ENCODE data around the gene NFATC3.
"Not testable (repeated sequence)": the region's sequence is repeated elsewhere in the genome, so short reads cannot be mapped to it uniquely, and the experiment has no call there.

Gene NFATC3

DNA sequence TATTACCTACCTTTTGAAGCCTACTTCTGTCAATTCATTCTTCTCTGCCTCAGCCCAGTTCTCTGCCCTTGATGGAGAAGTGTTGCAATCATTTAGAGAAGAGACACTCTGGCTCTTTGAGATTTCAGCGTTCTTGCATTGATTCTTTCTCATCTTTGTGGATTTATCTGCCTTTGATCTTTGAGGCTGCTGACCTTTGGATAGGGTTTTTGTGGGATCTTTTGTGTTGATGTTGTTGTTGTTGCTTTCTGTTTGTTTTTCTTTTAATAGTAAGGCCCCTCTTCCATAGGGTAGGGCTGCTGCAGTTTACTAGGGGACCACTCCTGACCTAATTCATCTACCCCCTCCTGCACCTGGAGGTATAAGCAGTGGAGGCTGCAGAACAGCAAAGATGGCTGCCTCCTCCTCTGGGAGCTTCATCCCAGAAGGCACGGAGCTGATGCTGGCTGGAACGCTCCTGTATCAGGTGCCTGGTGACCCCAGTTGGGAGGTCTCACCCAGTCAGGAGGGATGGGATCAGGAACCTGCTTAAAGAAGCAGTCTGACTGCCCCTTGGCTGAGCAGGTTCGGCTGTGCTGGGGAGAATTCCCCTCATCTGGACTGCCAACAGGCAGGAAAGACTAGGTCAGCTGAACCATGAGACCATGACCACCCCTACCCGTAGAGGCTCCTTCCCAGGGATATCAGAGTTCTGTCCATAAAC is 28.0 kb downstream of the NFATC3 start:
- in situ Hi-C loops (cut with HindIII; ENCODE audit: low sequenced_read_pairs), result loop anchor here (25.0 kb wide), 1 partner anchor 99 kb away; no protein-coding TSS in a partner anchor

DNA sequence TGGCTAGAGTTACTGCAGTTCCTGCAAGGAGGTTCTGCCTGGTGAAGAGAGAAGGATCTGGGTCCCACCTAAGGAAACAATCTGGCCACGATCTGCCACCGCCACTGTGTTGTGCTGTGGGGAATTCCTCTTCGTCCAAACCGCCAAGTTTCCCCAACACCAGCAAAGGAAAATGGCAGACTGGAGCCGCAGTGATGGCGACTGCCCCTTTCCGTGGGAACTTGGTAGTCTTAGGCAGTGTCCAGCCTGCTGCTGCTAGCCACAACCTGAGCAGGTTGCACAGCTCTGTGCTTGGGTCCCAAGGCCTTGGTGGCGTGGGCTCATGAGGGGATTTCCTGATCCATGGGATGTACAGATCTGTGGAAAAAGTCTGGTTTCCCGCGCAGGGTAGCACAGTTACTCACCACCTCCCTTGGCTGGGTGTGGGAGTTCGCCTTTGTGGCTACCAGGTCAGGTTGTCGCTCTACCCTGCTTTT is 28.6 kb downstream of the NFATC3 start:
- in situ Hi-C loops (cut with HindIII; ENCODE audit: low sequenced_read_pairs), result loop anchor here (25.0 kb wide), 1 partner anchor 98 kb away; no protein-coding TSS in a partner anchor

DNA sequence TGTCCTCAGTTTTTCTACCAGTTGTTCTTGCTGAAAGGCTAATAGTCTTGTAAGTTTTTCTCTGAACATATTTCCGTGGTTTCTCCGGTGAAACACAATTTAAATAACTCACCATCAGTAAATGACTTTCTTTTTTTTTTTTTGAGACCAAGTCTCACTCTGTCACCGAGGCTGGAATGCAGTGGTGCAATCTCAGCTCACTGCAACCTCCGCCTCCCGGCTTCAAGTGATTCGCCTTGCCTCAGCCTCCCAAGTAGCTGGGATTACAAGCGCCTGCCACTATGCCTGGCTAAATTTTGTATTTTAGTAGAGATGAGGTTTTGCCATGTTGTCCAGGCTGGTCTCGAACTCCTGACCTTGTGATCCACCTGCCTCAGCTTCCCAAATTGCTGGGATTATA is 29.8 kb downstream of the NFATC3 start:
- in situ Hi-C loops (cut with HindIII; ENCODE audit: low sequenced_read_pairs), result loop anchor here (25.0 kb wide), 1 partner anchor 97 kb away; no protein-coding TSS in a partner anchor

DNA sequence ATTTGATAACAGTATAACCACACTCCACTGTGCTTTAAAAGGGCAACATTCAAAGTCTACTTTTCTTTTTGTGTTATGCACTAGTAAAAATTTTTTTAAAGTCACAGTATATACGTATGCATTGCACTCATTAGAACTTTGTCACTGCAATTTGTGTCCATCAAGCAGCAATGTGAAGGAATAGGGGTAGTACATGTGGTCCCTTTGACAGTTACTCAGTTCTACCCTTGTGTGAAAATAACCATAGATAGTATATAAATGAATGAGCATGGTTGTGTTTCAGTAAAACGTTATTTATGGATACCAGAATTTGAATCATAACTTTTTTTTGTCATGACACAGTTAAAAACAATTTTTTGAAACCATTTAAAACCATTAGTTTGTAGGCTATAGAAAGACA is 30.7 kb downstream of the NFATC3 start:
- in situ Hi-C loops (cut with HindIII; ENCODE audit: low sequenced_read_pairs), result loop anchor here (25.0 kb wide), 1 partner anchor 96 kb away; no protein-coding TSS in a partner anchor

DNA sequence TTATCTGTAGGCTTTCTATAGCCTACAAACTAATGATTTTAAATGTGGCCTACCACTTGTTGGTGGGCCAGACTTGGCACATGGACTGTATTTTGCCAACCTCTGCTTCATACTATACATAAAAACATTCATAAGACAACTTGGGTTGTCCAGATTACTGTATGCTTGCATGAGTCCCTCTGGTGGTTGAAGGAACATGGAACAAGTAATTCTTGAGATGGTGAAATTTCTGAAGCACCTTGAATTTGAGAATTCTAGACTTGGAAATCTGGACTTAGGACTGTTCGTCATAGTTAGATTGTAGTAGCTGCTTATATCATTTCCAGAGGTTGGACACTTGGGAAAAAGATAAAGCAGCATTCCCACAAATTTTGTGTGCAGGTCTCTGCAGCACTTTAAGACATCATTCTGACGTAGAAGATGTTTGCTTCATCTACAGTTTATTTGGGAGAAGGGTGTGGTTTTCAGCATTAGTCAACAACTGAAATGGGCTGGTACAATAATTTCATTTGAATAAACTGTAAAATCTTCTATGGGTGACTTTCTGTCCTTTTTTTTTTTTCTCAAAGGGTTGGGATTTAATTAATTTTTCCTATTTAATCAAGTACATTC is 31.2 kb downstream of the NFATC3 start:
- in situ Hi-C loops (cut with HindIII; ENCODE audit: low sequenced_read_pairs), result loop anchor here (25.0 kb wide), 1 partner anchor 96 kb away; no protein-coding TSS in a partner anchor

DNA sequence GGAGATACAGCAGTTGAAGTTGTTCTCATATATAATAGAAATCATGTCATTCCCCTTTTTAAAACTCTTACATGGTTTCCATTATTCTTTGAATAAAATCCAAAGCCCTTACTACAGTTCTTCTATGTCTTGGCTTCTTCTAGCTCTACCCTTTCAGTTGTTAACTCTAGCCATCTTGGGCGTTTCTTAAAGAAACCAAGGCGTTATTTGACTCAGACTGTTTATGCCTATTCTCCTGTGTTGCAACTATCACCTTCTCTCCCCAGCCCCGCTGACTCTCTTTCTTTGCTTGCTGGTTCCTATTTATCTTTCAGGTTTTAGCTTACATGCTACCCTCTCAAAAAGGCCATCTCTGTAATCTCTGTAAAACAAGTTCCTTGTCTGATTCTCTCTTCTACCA is 32.7 kb downstream of the NFATC3 start:
- in situ Hi-C loops (cut with HindIII; ENCODE audit: low sequenced_read_pairs), result loop anchor here (25.0 kb wide), 1 partner anchor 94 kb away; no protein-coding TSS in a partner anchor

DNA sequence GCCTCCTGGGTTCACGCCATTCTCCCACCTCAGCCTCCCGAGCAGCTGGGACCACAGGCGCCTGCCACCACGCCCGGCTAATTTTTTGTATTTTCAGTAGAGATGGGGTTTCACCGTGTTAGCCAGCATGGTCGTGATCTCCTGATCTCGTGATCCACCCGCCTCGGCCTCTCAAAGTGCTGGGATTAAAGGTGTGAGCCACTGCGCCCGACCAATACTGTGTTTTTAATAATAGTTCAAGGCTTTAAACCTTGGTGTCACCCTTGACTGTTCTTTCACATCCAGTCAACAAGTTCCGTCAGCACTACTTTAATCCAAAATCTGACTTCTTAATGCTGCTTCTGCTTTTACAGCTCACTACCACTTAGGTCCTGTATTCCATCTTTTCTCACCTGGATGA is 33.8 kb downstream of the NFATC3 start:
- in situ Hi-C loops (cut with HindIII; ENCODE audit: low sequenced_read_pairs), result loop anchor here (25.0 kb wide), 1 partner anchor 93 kb away; no protein-coding TSS in a partner anchor

DNA sequence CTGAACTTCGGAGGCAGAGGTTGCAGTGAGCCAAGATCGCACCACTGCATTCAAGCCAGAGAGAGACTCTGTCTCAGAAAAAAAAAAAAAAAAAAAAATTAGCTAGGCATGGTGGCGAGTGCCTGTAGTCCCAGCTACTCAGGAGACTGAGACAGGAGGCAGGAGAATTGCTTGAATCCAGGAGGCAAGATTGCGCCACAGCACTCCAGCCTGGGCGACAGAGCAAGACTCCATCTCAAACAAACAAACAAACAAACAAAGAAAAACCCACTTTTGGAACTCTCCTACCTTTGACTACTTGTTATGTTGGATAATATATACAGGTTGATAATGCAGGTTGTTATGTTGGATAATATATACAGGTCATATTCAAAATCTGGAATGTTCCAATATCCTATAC is 35.3 kb downstream of the NFATC3 start:
- in situ Hi-C loops (cut with HindIII; ENCODE audit: low sequenced_read_pairs), result loop anchor here (25.0 kb wide), 1 partner anchor 92 kb away; no protein-coding TSS in a partner anchor

DNA sequence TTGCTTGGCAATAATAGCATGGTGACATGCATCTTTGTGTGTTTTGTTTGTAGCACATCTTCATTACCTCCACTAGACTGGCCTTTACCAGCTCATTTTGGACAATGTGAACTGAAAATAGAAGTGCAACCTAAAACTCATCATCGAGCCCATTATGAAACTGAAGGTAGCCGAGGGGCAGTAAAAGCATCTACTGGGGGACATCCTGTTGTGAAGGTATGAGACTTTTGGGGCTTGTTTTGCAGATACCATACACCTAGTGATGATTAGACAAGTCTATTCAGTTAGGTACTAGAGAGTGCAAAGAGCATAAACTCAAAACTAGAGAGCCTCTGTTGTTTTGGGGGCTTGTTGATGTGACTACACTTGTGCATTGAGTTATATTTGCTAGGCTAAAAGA is 41.2 kb downstream of the NFATC3 start:
- in situ Hi-C loops (cut with HindIII; ENCODE audit: low sequenced_read_pairs), result no loop called here

DNA sequence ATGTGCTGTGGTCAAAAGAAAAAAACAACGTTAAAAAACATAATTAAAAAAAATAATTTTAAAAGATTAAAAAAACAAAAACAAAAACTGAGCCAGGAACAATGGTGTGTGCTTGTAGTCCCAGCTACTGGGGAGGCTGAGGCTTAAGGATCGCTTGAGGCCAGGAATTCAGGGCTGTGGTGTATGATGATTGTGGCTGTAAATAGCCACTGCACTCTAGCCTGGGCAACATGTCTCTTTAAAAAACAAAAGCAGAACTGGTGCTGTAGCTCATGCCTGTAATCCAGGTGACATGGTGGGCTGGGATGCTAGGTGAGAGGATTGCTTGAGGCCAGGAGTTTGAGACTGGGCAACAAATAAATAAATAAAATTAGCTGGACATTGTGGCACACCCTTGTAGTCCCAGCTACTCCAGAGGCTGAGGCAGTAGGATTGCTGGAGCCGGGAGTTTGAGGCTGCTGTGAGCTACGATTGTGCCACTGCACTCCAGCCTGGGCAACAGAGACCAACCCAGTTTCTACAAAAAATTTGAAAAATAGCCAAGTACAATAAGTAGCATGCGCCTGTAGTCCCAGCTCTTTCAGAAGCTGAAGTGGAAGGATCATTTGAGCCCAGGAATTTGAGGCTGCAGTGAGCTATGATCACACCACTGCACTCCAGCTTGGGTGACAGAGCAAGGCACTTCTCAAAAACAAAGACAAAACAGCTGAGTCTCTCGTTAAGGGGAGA is 43.6 kb downstream of the NFATC3 start:
- in situ Hi-C loops (cut with HindIII; ENCODE audit: low sequenced_read_pairs), result no loop called here

DNA sequence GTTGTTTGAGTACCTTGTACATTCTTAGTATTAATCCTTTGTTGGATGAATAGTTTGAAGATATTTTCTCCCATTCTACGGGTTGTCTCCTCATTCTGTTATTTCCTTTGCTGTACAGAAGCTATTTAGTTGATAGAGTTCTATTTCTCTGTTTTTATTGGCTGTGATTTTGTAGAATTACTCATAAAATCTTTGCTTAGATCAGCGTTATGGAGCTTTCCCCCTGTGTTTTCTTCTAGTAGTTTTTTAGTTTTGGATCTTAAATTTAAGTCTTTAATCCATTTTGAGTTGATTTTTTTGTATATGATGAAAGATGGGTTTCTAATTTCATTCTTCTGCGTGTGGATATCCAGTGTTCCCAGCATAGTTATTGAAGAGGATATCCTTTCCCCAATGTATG is 45.4 kb downstream of the NFATC3 start:
- in situ Hi-C loops (cut with HindIII; ENCODE audit: low sequenced_read_pairs), result no loop called here

DNA sequence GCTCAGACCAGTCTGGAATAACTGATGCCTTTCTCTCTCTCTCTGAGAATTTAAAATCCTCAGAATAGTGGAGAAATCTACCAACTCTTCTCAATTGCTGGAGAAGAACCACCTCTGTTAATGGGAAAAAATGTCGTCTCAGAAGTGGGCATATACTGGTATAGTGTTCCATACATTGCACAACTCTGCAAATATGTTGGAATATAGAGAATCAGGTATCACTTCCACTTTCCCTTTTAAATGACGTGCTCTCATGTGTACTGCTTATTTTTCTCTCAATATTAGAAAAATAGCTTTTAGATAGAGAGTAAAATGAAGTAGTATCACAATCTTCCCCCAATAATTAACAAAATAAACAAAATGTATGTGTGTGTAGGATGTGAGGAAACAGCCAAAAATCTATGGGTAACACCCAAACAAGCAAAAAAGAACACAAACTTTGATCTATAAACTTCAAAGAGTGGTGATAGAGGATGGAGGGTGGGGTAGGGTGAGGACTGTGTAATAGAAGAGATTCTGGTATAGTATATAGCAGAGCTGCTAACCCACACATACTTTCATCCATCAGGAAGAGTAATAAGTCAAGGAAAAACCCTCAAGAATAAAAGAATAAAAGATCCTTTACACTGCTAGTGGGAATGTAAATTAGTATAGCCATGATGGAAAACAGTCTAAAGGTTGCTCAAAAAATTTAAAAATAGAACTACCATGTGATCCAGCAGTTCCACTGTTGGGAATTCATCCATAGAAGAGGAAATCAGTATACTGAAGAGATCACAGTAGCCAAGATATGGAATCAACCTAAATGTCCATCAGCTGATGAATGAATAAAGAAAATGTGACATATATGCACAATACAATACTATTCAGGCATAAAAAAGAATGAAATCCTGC is 46.9 kb downstream of the NFATC3 start:
- in situ Hi-C loops (cut with HindIII; ENCODE audit: low sequenced_read_pairs), result no loop called here

DNA sequence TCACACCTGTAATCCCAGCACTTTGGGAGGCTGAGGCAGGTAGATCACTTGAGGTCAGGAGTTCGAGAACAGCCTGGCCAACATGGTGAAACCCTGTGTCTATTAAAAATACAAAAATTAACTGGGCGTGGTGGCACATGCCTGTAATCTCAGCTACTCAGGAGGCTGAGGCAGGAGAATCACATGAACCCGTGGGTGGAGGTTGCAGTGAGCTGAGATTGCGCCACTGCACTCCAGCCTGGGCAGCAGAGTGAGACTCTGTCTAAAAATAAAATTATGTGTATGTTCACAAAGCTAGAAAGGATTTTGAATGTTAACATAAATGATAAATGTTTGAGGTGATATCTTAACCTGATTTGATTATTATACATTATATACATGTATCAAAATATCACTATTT is 47.8 kb downstream of the NFATC3 start:
- in situ Hi-C loops (cut with HindIII; ENCODE audit: low sequenced_read_pairs), result not testable (repeated sequence)

DNA sequence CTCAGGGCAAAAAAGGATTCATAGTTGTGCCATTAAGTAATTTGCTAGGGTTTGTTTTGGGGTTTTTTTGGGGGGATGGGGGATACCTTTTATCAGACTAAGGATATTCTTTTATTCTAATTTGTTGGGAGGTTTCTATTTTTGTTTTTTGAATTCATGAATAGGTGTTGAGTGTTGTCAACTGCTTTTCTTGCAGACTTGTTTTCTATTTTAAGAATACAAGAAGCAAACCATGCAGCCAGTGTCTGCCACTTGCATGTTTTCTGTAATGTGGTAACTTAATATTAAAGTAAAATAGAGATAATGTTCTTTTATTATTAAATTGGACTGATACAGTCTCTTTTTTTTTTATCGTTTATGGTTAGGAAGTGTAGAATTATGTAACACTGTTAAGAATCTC is 49.5 kb downstream of the NFATC3 start:
- in situ Hi-C loops (cut with HindIII; ENCODE audit: low sequenced_read_pairs), result no loop called here

DNA sequence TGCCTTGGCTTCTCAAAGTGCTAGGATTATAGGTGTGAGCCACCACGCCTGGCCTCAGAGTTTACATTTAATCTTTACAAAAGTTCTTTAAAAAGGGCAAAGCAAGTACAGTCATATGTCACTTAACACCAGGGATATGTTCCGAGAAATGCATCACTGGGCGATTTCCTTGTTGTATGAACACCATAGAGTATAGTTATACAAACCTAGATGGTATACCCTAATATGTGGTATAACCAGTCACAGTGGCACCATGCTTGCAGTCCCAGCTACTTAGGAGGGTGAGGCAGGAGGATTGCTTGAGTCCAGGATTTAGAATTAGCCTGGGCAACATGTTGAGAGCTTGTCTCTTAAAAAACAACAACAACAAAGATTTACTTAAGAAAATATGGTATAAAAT is 51.3 kb downstream of the NFATC3 start:
- in situ Hi-C loops (cut with HindIII; ENCODE audit: low sequenced_read_pairs), result no loop called here

DNA sequence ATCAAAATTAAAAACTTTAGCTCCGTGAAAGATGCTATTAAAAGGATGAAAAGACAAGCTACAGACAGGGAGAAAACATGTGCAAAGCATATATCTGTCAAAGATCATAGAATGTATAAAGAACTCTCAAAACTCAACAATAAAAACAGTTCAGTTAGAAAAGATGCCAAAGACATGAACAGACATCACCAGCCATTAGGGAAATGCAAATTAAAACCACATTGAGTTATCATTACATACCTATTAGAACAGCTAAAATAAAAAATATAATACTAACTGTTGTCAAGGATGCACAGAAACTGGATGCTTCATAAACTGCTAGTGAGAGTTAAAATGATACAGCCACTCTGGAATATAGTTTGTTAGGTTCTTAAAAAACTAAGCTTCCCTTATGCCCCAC is 58.8 kb downstream of the NFATC3 start:
- in situ Hi-C loops (cut with HindIII; ENCODE audit: low sequenced_read_pairs), result no loop called here

DNA sequence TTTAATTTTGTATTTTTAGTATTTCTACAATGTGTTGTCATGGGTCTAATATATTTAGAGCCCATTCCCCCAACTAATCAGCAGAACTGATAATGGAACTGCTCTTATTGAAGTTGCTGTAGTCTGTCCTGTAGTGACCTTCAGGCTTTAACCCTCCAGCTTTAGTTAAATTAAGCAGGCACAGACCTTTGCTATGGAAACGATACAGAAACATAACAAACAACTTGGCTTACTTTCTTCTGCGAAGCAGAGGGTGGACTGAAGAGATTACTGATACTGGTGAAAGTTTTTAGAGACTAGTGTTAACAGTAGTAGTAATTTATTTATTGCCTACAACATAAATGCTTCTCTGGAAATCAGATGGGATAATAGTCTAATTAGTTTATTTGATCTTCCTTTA is 61.4 kb downstream of the NFATC3 start:
- in situ Hi-C loops (cut with HindIII; ENCODE audit: low sequenced_read_pairs), result loop anchor here (5.0 kb wide), 1 partner anchor 59 kb away; the partner anchor contains the start of gene NFATC3

DNA sequence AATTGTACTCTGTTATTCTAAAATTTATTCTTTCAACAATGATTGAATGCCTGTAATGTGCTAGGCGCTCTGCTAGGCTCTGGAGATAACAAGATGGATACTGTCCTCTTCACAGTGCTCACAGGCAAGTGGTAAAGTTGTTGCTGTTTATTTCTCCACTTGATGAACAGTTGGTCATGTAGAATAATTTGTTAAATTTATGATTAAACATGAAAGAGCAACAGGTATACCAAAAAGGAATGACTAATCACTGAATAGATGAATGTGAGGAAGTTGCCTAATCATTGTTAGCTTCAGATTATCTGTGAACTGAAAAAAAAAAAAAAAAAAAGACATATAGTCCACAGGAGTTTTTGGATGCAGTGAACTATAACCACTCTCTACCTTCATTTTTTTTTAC is 62.3 kb downstream of the NFATC3 start:
- in situ Hi-C loops (cut with HindIII; ENCODE audit: low sequenced_read_pairs), result loop anchor here (5.0 kb wide), 1 partner anchor 60 kb away; the partner anchor contains the start of gene NFATC3

DNA sequence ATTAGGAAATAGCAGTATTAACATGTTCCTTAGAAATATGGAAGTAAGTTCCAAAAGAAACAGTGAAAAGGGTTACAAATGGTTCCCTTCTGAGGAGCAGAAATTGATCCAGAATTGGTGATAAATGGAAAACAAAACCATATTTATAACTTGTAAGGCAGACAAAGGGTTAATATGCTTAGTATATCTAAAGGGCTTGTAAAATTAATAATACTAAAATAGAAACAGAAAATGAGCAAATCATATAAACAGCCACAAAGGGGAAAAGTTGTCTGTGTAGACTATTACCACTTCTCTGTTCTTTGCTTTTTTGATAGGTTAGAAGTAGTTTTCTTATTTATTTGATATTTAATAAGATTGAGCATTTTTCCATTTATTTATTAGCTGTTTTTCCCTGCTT is 64.4 kb downstream of the NFATC3 start:
- in situ Hi-C loops (cut with HindIII; ENCODE audit: low sequenced_read_pairs), result loop anchor here (5.0 kb wide), 1 partner anchor 62 kb away; the partner anchor contains the start of gene NFATC3

DNA sequence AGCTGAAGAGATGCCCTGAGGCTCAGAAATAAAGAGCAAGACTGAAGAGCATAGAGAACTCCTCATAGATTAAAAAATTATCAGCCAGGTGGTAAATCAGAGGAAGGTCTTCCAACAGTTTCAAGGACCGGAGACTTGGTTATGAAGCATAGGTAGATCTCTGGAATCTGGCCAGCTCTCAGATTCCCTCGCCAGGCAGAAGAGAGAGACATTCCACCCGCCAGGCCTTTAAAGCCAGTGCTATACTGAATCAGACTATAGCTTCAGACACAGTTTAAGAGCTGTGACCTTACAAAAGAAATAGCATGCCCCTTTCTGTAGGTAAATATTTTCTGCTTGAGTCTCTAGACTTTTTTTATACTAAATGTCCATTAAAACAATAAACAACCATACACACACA is 70.3 kb downstream of the NFATC3 start:
- in situ Hi-C loops (cut with HindIII; ENCODE audit: low sequenced_read_pairs), result no loop called here
